HEK293 (cell line): ENCODE data around the gene TSC22D1.

Experiments
- ATF2 ChIP-seq: fragments of 450-650 bp; formaldehyde crosslinking; IDR thresholded peaks from 2 replicates; pipeline ENCODE4 v1.5.1; 2016; ENCODE audit warnings: missing biosample characterization, missing genetic modification characterization, low read depth
- KLF7 ChIP-seq: fragments of 450-650 bp; formaldehyde crosslinking; IDR thresholded peaks from 2 replicates; pipeline ENCODE4 v1.5.1; 2016; ENCODE audit warnings: missing biosample characterization, missing genetic modification characterization, borderline replicate concordance
- KLF9 ChIP-seq: fragments of 450-650 bp; formaldehyde crosslinking; IDR thresholded peaks from 2 replicates; pipeline ENCODE4 v1.5.1; 2016; ENCODE audit warnings: missing biosample characterization, missing genetic modification characterization, low read depth
- PATZ1 ChIP-seq: fragments of 450-650 bp; formaldehyde crosslinking; IDR thresholded peaks from 2 replicates; pipeline ENCODE4 v1.5.1; 2016; ENCODE audit warnings: missing biosample characterization, missing genetic modification characterization
- SCRT2 ChIP-seq: fragments of 450-650 bp; formaldehyde crosslinking; IDR thresholded peaks from 2 replicates; pipeline ENCODE4 v1.5.1; 2016; ENCODE audit warnings: missing biosample characterization, missing genetic modification characterization
- SP2 ChIP-seq: fragments of 450-650 bp; formaldehyde crosslinking; IDR thresholded peaks from 2 replicates; pipeline ENCODE4 v1.5.1; 2016; ENCODE audit warnings: missing biosample characterization, missing genetic modification characterization
- SP3 ChIP-seq: fragments of 450-650 bp; formaldehyde crosslinking; IDR thresholded peaks from 2 replicates; pipeline ENCODE4 v1.5.1; 2016; ENCODE audit warnings: missing biosample characterization, missing genetic modification characterization
- ZBTB20 ChIP-seq: fragments of 450-650 bp; formaldehyde crosslinking; IDR thresholded peaks from 2 replicates; pipeline ENCODE4 v1.5.1; 2016; ENCODE audit warnings: missing biosample characterization, missing genetic modification characterization
- ZBTB21 ChIP-seq: fragments of 450-650 bp; formaldehyde crosslinking; IDR thresholded peaks from 2 replicates; pipeline ENCODE4 v1.5.1; 2017; ENCODE audit warnings: missing biosample characterization, missing genetic modification characterization
- ZBTB26 ChIP-seq: fragments of 450-650 bp; formaldehyde crosslinking; optimal IDR thresholded peaks from 2 replicates; pipeline ENCODE3; 2016; ENCODE audit warnings: missing biosample characterization, mild to moderate bottlenecking, missing genetic modification characterization
- ZBTB49 ChIP-seq: fragments of 450-650 bp; formaldehyde crosslinking; IDR thresholded peaks from 2 replicates; pipeline ENCODE4 v1.5.1; 2016; ENCODE audit warnings: missing biosample characterization, missing genetic modification characterization, low read depth
- ZEB2 ChIP-seq: fragments of 450-650 bp; formaldehyde crosslinking; IDR thresholded peaks from 2 replicates; pipeline ENCODE4 v1.5.1; 2016; ENCODE audit warnings: missing biosample characterization, missing genetic modification characterization
- ZFHX2 ChIP-seq: fragments of 450-650 bp; formaldehyde crosslinking; conservative IDR thresholded peaks from 2 replicates; pipeline ENCODE4 v1.5.1; 2016; ENCODE audit warnings: missing biosample characterization, missing genetic modification characterization
- ZIC2 ChIP-seq: fragments of 450-650 bp; formaldehyde crosslinking; IDR thresholded peaks from 2 replicates; pipeline ENCODE4 v1.5.1; 2016; ENCODE audit warnings: missing biosample characterization, missing genetic modification characterization
- ZNF18 ChIP-seq: fragments of 450-650 bp; formaldehyde crosslinking; IDR thresholded peaks from 2 replicates; pipeline ENCODE4 v1.5.1; 2016; ENCODE audit warnings: missing biosample characterization, missing genetic modification characterization
- ZNF239 ChIP-seq: fragments of 450-650 bp; formaldehyde crosslinking; IDR thresholded peaks from 2 replicates; pipeline ENCODE4 v1.5.1; 2016; ENCODE audit warnings: missing biosample characterization, missing genetic modification characterization
- ZNF341 ChIP-seq: fragments of 450-650 bp; formaldehyde crosslinking; IDR thresholded peaks from 2 replicates; pipeline ENCODE4; 2016; ENCODE audit warnings: low read depth, missing biosample characterization, missing genetic modification characterization
- ZNF366 ChIP-seq: fragments of 450-650 bp; formaldehyde crosslinking; conservative IDR thresholded peaks from 2 replicates; pipeline ENCODE4 v1.5.1; 2016; ENCODE audit warnings: missing biosample characterization, missing genetic modification characterization
- ZNF501 ChIP-seq: fragments of 450-650 bp; formaldehyde crosslinking; IDR thresholded peaks from 2 replicates; pipeline ENCODE4 v1.5.1; 2016; ENCODE audit warnings: missing biosample characterization, missing genetic modification characterization
- ZNF510 ChIP-seq: fragments of 450-650 bp; formaldehyde crosslinking; IDR thresholded peaks from 2 replicates; pipeline ENCODE4 v1.5.1; 2018; ENCODE audit warnings: mild to moderate bottlenecking, missing genetic modification characterization, missing biosample characterization; ENCODE audit not compliant: insufficient replicate concordance
- ZNF529 ChIP-seq: fragments of 450-650 bp; formaldehyde crosslinking; IDR thresholded peaks from 2 replicates; pipeline ENCODE4 v1.5.1; 2017; ENCODE audit warnings: missing genetic modification characterization, missing biosample characterization; ENCODE audit not compliant: insufficient replicate concordance
- ZNF626 ChIP-seq: fragments of 450-650 bp; sonication (Bioruptor Pico); formaldehyde crosslinking; IDR thresholded peaks from 2 replicates; pipeline ENCODE4 v1.5.1; 2018; ENCODE audit warnings: missing biosample characterization, missing genetic modification characterization, inconsistent platforms
- ZNF629 ChIP-seq: fragments of 450-650 bp; formaldehyde crosslinking; IDR thresholded peaks from 2 replicates; pipeline ENCODE4 v1.5.1; 2017; ENCODE audit warnings: missing biosample characterization, missing genetic modification characterization
- ZNF707 ChIP-seq: fragments of 450-650 bp; formaldehyde crosslinking; IDR thresholded peaks from 2 replicates; pipeline ENCODE4 v1.5.1; 2016; ENCODE audit warnings: missing biosample characterization, missing genetic modification characterization

TSC22D1 gene

GRCh38 chr13:44435142-44435918 lies 140.8 kb downstream of the TSC22D1 start (continued):
- no peak for TF ChIP-seq ZNF707 (tag by site-specific recombination)
- TF ChIP-seq ZNF501 (tag by site-specific recombination), result 0 out of 2 replicates have a peak, but pooled peaks have one; percentile 18
- TF ChIP-seq KLF9 (tag by site-specific recombination), result peak; percentile 90
- peak; percentile 84 for TF ChIP-seq SCRT2 (tag by site-specific recombination)
- peak; percentile 24; the same call in 1 of the 2 replicates for TF ChIP-seq ZNF366 (tag by site-specific recombination)
- TF ChIP-seq ZNF18 (tag by site-specific recombination), result 0 out of 2 replicates have a peak, but pooled peaks have one; percentile 41
- peak; percentile 94 for TF ChIP-seq ZNF629 (tag by site-specific recombination)
- TF ChIP-seq ZIC2 (tag by site-specific recombination), result peak; percentile 30; the same call in 1 of the 2 replicates
- TF ChIP-seq SP2, result peak; percentile 94
- no peak for TF ChIP-seq ZBTB49 (tag by site-specific recombination)
- TF ChIP-seq ATF2 (tag by site-specific recombination), result peak; percentile 61
- no peak for TF ChIP-seq KLF7
- no peak for TF ChIP-seq ZNF510 (tag by site-specific recombination)
- peak; percentile 70 for TF ChIP-seq ZEB2 (tag by site-specific recombination)
- TF ChIP-seq ZBTB21 (tag by site-specific recombination), result peak; percentile 82
- no peak for TF ChIP-seq ZNF239 (tag by site-specific recombination)
- TF ChIP-seq ZNF529 (tag by site-specific recombination), result no peak
- TF ChIP-seq ZFHX2 (tag by site-specific recombination), result 0 out of 2 replicates have a peak, but pooled peaks have one; percentile 29
- TF ChIP-seq SP3 (tag by site-specific recombination), result peak; percentile 69
- TF ChIP-seq ZNF341 (tag by site-specific recombination), result peak; percentile 98
- peak; percentile 43; the same call in 1 of the 2 replicates for TF ChIP-seq PATZ1 (tag by site-specific recombination)
- peak; percentile 65; the same call in 1 of the 2 replicates for TF ChIP-seq ZBTB20 (tag by site-specific recombination)
- TF ChIP-seq ZBTB26 (tag by site-specific recombination), result peak; percentile 78
- no peak for TF ChIP-seq ZNF626 (tag by site-specific recombination)
